ENCODE data around the gene PLPPR1. TPM values are rescaled to one million over a fixed set of nuclear protein-coding genes. Genes with fewer than 3 reads are reported as not detected.

PLPPR1 gene
- total RNA-seq, 1 donor from 2014 or later, result not detected

- Histone ChIP-seq H3K27me3 (no peaks in the 10 kb centered on the region), H3K9me3 (no peaks in the 10 kb centered on the region), H3K4me1 (no peaks in the 10 kb centered on the region), H3K36me3 (no peaks in the 10 kb centered on the region), H3K27ac (no peak overlapping the region), H3K4me3 (no peak overlapping the region)
- intact Hi-C loops (cut with DNase I), result no loop called here
- TF ChIP-seq POLR2AphosphoS5 (IDR thresholded peaks at IDR 0.05; ENCODE audit: insufficient read depth in 1 of 2, low read depth in 1 of 2) (no peak), CTCF (IDR thresholded peaks at IDR 0.05) (no peak), POLR2A (IDR thresholded peaks at IDR 0.05) (no peak)
- DNase-seq (ENCODE audit: extremely low spot score in 2 of 2), result no peak
Observed at GRCh38 chr9:101087426-101087825, 58.9 kb downstream of the PLPPR1 start.

- Histone ChIP-seq H3K4me3 (no peak overlapping the region), H3K9me3 (no peaks in the 10 kb centered on the region), H3K4me1 (no peaks in the 10 kb centered on the region), H3K36me3 (no peaks in the 10 kb centered on the region), H3K27me3 (no peaks in the 10 kb centered on the region), H3K27ac (no peak overlapping the region)
- DNase-seq (ENCODE audit: extremely low spot score in 2 of 2), result no peak
- intact Hi-C loops (cut with DNase I), result no loop called here
- TF ChIP-seq CTCF (IDR thresholded peaks at IDR 0.05) (no peak), POLR2A (IDR thresholded peaks at IDR 0.05) (no peak), POLR2AphosphoS5 (IDR thresholded peaks at IDR 0.05; ENCODE audit: insufficient read depth in 1 of 2, low read depth in 1 of 2) (no peak)
Observed at GRCh38 chr9:101092922-101093321, 64.4 kb downstream of the PLPPR1 start.

- intact Hi-C loops (cut with DNase I), result no loop called here
- TF ChIP-seq POLR2AphosphoS5 (IDR thresholded peaks at IDR 0.05; ENCODE audit: insufficient read depth in 1 of 2, low read depth in 1 of 2) (no peak), POLR2A (IDR thresholded peaks at IDR 0.05) (no peak), CTCF (IDR thresholded peaks at IDR 0.05) (no peak)
- H3K36me3 ChIP-seq, result no peaks in the 10 kb centered on the region
Observed at GRCh38 chr9:101093620-101094019, 65.1 kb downstream of the PLPPR1 start.

GRCh38 chr9:101094686-101095085, 66.2 kb downstream of the PLPPR1 start:
- H3K27ac ChIP-seq, result no peak overlapping the region
- no peak overlapping the region for H3K4me3 ChIP-seq
- TF ChIP-seq POLR2A (IDR thresholded peaks at IDR 0.05) (no peak), POLR2AphosphoS5 (IDR thresholded peaks at IDR 0.05; ENCODE audit: insufficient read depth in 1 of 2, low read depth in 1 of 2) (no peak), CTCF (IDR thresholded peaks at IDR 0.05) (no peak)
- H3K4me1 ChIP-seq, result no peaks in the 10 kb centered on the region
- no peaks in the 10 kb centered on the region for H3K27me3 ChIP-seq
- DNase-seq (ENCODE audit: extremely low spot score in 2 of 2), result no peak
- intact Hi-C loops (cut with DNase I), result no loop called here
- no peaks in the 10 kb centered on the region for H3K36me3 ChIP-seq
- no peaks in the 10 kb centered on the region for H3K9me3 ChIP-seq

More at GRCh38 chr9:101093620-101094019, 65.1 kb downstream of the PLPPR1 start:
- no peak for DNase-seq (ENCODE audit: extremely low spot score in 2 of 2)
- Histone ChIP-seq H3K4me1 (no peaks in the 10 kb centered on the region), H3K4me3 (no peak overlapping the region), H3K27me3 (no peaks in the 10 kb centered on the region), H3K27ac (no peak overlapping the region), H3K9me3 (no peaks in the 10 kb centered on the region)

GRCh38 chr9:101097210-101097609, 68.7 kb downstream of the PLPPR1 start:
- no peaks in the 10 kb centered on the region for H3K4me1 ChIP-seq
- no peak overlapping the region for H3K4me3 ChIP-seq
- H3K9me3 ChIP-seq, result no peaks in the 10 kb centered on the region
- no peak for DNase-seq (ENCODE audit: extremely low spot score in 2 of 2)
- intact Hi-C loops (cut with DNase I), result no loop called here
- no peaks in the 10 kb centered on the region for H3K27me3 ChIP-seq
- TF ChIP-seq POLR2AphosphoS5 (IDR thresholded peaks at IDR 0.05; ENCODE audit: insufficient read depth in 1 of 2, low read depth in 1 of 2), result no peak
- no peak for TF ChIP-seq POLR2A (IDR thresholded peaks at IDR 0.05)
- TF ChIP-seq CTCF (IDR thresholded peaks at IDR 0.05), result no peak
- H3K27ac ChIP-seq, result no peak overlapping the region
- H3K36me3 ChIP-seq, result no peaks in the 10 kb centered on the region
